GM19324 (cell line): ENCODE results near the gene CHD9NB.
"Not testable (repeated sequence)": the region's sequence is repeated elsewhere in the genome, so short reads cannot be mapped to it uniquely, and the experiment has no call there.

Source experiments
- ATAC-seq: cut with Tn5 transposase; IDR thresholded peaks from one replicate; pipeline ENCODE4 v1.9.1; 2021; ENCODE audit warnings: mild to moderate bottlenecking, moderate library complexity; ENCODE audit not compliant: unreplicated experiment, low FRiP score

Gene CHD9NB

DNA sequence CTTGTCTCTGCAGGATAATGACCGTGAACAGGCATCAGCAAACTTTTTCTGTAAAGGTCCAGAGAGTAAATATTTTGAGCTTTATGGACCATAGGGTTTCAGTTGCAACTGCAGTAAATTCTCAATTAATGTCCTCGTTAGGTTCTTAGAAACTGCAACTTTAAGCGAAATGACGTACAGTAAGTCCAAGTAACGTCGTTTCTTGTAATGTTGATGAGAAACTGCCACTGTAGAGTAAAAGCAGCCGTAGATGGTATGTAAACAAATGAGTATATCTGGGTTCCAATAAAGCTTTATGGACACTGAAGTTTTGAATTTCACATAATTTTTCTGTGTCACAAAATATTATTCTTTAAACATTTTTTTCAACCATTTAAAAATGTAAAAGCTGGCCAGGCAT, 7.0 kb upstream of the CHD9NB start:
- ATAC-seq, result no peak

DNA sequence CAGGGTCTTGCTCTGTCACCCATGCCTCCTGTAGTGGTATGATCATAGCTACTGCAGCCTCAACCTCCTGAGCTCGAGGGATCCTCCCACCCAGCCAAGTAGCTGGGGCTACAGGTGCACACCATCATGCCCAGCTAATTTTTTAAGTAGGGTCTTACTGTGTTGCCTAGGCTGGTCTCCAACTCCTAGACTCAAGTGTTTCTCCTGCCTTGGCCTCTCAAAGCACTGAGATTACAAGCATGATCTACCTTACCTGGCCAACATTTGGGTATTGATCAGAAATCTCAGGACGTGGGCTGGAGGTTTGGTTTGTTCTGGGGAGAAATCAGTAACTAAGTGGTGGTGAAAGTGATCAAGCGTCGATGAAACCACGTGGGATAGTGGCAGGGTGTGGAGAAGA, 6.2 kb upstream of the CHD9NB start:
- no peak for ATAC-seq

DNA sequence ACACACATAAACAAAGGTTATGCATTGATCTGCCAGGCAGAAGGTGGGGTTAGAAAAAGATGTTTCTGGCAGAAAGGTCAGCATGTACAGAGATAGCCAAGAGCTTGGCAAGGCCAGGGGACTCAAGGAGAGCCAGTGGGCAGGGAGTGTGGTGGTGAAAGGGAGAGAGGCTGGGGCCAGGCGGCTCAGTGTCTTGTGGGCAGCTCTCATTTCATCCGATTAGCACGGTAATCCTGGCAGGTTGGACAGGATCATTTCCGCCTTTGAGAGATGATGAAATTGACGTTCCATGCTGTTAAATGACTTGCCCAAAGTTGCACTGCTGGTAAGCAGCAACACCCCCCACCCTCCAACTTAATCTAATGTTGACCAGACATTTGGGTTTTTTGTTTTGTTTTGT, 5.7 kb upstream of the CHD9NB start:
- ATAC-seq, result no peak

DNA sequence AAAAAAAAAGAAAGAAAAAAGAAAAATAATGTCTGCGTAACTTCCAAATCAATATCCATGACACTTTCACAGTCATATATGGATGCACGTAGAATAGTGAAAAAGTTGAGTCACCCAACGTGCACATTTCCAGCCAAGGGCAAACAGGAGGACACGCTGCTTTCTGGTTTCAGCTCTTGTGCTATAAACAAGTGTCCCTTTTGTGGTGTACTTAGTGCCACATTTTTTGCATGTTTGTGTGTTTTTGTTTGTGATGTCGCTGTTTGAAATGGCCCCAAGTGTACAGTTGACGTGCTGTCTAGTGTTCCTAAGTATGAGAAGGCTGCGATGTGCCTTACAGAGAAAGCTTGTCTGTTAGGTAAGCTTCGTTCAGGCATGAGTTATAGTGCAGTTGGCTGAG, 5.0 kb upstream of the CHD9NB start:
- ATAC-seq, result no peak

DNA sequence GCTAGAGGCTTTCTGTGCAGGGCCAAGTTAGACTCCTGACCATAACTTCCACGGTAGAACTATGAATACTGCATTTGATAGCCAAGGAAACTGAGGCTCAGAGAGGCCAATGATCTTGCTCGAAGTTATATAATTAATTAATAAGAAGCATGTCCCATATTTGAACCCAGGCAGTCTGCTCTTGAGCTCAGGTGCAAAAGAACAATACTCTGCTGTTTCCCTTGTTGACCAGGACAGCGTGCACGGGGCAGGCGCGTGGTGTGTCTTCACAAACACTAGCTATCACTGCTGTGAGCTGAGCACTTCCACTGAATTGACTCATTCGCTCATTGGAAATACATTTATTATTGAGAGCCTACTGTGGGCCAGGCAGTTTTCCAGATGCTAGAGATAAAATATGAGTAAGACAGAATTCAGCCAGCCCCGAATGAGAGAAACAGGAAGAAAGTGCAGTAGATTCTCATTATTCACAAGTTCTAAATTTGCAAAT, 3.7 kb upstream of the CHD9NB start:
- ATAC-seq, result no peak

DNA sequence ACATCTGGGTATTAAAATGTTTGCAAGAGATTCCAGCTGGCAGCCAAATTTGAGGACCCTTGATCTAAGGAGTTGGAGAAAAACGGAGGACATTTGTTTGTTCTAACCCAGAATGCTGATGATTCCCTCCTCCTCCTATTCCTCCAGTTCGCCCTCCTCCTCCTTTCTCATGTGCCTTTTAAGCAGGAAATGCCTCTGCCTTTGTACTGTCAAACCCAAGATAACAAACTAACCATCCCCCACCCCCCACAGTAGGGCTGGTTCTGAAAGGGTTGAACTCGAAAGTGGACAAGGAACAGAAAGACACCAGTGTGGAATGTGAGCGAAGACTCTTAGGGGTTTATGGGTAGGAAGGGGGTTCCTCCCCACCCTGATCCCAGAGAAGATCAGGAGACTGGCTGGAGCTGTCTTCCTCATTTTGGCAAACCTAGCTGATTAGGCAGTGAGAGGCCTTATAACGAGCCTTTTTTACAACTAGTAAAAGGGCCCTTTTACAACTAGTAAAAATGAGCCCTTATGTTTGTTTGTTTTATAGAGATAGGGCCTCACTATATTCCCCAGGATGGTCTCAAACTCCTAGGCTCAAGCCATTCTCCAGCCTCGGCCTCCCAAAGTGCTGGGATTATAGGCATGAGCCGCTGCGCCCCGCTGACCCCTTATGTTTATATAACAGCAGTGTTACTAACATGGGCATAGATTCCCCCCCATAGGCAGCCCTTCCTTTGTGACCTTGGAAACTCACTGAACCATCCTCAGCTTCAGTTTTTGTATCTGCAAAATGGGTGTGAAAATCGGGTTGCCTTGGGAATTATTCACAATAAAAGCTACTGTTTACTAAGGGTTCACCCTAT, 3.1 kb upstream of the CHD9NB start:
- ATAC-seq, result no peak

DNA sequence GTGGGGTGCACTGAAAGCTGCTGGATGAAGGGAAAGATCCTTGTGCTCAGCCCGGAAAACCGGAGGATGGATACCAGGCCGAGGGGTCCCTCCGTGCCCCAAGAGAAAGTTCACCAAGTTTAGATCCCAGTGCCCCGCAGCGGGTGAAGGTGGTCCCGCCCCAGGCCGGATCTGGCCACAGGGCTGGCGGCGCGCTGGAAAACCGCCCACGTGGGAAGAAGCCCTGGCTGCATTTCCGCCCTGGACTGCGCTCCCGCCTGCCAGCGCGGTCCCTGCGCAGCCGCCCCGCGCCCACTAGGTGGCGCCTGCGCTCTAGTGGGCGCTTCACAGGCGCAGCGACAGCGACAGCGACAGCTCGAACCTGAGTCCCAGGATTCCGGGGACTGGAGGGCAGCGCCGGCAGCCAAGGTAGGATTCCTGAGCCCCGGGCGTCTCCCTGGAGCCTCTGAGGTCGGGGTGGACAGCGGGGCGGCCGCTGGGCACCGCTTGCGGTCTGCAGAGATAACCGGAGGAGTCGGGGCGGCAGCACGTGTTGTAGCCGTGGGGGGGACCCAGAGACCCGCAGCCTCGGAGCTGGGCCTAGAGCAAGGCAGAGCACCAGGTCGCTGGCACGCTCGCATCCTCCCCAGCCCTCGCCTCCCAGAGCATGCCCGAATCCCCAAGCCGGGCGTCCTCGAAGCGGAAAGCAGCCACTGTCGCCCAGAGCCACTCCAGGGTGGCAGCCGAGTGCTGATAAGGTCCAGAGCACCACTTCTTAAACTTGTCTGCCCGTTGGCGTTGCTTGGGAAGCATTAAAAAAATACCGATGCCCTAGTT, 2.2 kb upstream of the CHD9NB start, which contains the start of gene CHD9:
CHD9 (plus strand) TSS at position 322 of the 816 bp plus-strand sequence. CDS start 101,099 bp downstream, outside the sequence.
- ATAC-seq, result peak; percentile 83

DNA sequence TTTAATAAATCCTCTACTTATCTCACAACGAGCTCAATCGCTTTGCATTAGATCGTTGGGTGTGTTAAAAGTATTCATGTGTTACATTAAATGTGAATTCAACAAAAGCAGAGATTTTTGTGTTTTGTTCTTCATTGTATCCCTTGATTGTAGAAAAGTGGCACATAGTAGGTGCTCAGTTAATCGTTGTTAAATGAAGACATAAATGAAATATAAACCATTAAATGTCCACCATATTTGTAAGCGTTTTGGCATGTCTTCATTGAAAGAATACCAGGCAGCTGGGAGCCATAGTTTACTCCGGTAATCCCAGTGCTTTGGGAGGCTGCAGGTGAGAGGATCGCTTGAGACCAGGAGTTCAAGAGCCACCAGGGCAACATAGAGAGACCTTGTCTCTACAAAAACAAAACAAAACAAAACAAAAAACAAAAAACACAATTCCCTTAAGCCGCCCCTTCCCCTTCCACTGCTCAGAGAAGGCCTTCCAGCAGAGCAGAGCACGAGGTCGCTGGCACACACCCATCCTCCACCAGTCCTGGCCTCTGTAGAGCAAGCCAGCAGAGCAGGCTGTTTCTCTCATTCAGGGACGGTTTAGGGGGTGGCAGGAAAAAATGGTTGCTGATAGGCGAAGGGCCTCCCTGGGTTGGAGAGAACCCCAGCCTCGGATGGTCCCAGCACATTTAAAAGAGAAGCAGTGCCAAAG, 1.4 kb upstream of the CHD9NB start:
- ATAC-seq, result no peak

DNA sequence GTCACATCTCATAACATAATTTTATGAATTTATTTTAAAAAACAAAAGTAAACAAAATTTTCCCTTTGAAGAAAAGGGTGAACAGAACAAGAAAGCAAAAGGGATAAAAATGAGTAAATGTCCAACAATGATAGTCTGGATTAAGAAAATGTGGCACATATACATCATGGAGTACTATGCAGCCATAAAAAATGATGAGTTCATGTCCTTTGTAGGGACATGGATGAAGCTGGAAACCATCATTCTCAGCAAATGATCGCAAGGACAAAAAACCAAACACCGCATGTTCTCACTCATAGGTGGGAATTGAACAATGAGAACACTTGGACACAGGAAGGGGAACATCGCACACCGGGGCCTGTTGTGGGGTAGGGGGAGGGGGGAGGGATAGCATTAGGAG, 1.4 kb downstream of the CHD9NB start:
- ATAC-seq, result not testable (repeated sequence)

DNA sequence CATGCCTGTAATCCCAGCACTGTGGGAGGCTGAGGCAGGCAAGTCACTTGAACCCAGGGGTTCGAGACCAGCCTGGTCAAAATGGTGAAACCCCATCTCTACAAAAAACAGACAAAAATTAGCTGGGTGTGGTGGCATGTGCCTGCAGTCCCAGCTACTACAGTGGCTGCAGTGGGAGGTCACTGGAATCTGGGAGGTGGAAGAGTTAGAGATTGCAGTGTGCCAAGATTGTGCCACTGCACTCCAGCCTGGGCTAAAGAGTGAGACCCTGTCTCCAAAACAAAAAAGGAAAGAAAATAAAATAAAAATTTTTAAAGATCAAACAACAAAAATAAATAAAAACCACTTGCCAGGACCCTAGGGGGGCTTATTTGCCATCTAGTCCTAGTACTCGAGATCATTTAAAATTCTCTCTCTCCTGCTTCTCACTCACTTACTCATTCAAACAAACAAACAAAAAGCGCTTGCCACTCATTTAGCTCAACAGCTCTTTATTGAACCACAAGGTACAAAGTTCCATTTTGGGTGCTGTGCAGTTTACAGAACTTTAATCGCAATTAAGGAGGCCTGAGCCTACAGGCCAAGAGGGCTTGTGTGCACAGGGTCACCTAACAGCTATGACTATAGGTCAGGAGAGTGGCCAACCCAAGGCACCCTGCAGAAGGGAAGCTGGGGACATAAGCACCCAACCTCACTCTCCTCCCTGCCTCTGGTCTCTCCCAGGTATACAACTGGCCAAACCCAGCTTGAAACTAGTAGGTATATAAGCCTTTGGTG, 4.4 kb downstream of the CHD9NB start:
- ATAC-seq, result no peak

DNA sequence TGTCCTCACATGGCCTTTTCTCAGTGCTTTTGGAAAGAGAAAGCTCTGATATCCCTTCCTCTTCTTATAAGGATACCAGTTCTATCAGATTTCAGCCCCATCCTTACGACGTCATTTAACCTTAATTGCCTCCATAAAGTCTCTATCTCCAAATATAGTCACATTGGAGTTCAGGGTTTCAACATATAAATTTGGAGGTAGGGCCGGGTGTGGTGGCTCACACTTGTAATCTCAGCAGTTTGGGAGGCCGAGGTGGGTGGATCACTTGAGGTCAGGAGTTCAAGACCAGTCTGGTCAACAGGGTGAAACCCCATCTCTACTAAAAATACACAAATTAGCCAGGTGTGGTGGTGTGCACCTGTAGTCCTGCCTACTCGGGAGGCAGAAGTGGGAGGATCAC, 5.2 kb downstream of the CHD9NB start:
- not testable (repeated sequence) for ATAC-seq

DNA sequence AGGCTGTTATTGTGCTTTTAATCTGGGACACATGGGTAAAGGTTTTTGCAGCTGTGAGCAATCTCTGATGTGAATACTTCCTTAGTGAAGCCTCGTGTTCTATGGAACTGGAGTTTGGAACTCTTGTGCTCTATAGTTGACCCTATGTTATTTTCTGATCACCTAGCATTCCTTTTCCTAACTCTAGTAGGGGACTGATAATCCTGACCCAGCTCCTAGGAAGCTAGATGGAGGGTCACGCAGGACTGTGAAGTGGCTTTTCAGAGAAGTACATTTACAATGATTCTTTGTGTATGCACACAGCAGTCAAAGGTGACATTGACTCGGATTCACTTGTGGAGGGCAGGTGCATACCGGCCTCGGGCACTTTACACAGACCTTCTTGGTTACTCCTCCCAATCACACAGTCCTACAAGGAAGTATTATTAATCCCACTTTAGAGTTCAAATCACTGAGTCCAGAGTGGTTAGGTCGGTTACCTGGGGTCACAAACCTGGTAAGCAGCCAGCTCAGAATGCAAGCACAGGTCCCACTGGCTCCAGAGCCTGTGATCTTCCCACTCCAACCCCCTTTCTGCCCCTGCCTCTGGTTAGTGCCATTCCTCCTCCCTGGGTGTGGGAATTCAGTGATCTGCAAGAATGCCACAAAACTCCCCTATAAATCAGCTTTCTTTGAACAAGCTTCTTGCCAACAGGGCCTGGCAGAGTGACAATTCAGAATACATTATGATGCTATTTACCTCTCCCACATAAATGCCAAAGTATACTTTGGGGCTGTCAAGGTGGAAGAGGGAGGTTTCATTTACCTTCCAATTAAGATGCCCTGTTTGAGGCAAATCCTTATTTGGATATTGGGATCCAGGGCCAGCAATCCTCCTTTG, 7.1 kb downstream of the CHD9NB start:
- ATAC-seq, result no peak

DNA sequence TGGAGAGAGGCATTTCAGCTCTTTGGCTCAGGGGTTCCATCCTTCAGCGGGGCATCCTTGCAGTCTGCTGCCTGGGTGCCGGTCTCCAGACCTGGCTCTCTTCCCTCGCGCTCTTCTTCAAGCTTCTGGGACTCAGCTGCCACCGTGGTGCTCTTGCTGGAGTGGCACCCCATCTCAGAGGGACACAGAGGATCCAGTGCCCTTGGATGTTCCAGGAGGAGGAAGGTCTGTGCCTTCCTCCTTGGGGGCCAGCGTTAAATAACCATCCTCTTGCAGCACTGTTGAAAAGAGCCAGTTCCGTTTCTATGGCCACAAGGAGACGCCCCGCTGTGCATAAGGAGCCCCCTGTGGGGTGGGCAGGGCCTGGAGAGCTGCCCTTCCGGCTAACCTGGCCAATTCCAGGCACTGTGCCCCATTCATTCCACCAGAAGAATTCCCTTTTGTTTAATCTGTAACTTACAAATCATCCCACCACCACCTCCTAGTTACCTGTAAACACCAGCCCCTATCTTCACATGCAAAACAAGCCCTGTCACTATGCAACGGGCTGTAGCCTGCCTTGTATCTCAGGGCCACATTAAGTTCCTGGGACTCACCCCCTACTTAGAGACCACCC, 8.6 kb downstream of the CHD9NB start:
- ATAC-seq, result no peak

DNA sequence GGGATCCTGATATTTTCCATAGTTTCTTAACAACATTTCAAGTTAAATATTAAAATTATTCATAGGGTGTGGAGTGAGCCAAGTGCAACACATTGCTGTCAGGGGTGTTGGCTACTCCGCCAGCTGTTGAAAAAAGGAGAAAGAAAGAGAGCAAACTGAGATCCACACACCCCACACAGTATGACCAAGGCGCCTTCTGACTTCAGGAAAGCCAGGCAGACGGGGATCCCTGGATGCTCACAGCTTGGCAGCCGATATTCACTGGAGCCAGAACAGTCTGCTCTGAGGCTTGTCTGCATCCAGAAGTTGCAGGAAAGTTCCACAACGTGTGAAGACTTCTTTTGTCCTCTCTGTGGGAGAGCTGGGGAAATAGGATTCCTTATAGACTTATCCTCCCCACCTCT, 9.3 kb downstream of the CHD9NB start:
- no peak for ATAC-seq

DNA sequence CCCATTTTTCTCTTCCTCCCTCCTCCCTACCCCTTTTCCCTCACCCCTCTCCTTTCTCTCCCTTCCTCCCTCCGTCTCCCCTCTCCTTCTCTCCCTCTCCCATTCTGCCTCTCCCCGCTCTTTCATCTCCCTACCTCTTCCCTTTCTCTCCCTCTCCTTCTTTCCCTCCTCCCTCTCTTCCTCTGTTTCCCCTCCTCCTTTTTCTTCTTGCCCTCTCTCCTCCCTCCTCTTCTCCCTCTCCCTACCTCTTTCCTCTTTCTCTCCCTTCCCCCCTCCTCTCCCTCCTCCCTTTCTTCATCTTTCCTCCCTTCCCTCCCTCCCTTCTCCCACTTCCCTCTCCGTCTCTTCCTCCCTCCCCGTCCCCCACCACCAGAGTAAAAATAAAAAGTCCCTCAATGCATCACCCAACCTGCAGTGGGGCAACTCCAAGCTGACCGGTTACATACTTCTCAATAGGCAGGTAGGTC, 10.4 kb downstream of the CHD9NB start:
- no peak for ATAC-seq

DNA sequence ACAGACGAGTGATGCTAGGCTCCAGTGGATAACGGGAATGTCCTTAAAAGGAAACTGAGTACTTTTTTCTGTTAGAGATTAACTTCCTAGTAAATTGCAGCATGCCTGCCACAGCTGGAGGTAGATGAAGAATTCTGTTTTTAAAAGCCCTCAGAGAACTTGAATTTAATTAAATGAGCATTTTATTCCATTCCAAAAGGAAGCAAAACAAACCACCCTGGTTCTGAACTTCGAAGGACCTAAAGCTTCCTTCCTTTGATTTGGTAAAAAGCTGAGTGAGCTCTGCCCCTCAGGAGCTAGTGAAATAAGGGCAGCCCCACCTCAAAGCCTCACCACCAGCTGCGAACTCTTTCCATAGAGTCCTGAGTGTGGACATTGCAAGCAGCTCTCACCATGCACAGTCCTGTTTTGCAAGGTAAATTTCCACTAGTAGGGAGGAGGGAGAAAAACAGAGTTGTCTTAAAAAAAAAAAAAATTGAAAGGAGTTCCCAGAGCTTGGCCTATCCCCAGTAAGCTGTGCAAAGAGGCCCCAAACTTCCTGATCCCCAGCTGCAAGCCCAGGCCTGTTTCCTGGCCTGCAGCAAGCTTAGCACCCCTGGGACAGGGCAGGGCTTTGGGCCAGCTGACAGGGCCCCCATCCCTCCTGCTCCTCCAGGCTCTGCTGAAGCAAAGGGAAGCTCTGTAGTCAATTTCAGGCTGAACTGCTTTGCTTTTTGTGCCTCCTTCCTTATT, 11.2 kb downstream of the CHD9NB start:
- no peak for ATAC-seq

DNA sequence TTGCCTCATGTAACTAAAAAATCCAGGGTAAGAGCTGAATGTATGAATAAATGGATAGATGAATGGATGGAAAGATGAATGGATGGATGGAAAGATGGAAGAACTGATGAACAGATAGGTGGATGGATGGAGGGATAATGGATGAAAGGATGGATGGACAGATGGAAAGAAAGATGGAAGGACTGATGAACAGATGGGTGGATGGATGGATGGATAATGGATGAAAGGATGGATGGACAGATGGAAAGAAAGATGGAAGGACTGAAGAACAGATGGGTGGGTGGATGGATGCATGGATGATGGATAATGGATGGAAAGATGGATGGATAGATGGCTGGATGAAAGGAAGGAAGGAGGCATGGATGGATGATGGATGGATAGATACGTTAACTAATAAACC, 11.9 kb downstream of the CHD9NB start:
- no peak for ATAC-seq

DNA sequence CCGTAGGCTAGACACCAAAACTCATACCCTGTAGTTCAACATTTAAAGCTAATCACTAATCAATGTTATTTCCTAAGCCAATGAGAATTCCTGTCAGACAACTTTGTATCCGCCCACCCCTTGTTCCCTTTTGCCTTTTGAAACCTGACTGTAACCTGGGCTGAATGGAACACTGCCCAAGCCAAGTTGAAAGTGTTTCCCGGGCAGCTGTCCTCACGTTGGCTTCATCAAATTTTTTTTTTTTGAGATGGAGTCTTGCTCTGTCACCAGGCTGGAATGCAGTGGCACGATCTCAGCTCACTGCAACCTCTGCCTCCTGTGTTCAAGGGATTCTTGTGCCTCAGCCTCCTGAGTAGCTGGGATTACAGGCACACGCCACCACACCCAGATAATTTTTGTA, 16.0 kb downstream of the CHD9NB start:
- not testable (repeated sequence) for ATAC-seq
